KMS-11 (cell line): ENCODE measurements around the gene ANK3.

ENCODE experiments used
- H2AFZ ChIP-seq: fragments of 200-600 bp; sonication (generic); 2 replicates; pipeline ENCODE4 v1.6.1; 2016; ENCODE audit warnings: antibody characterized with exemption, mixed run types, low read depth
- H3K27ac ChIP-seq: fragments of 200-600 bp; sonication (generic); 2 replicates; pipeline ENCODE4 v1.6.1; 2016; ENCODE audit warnings: mild to moderate bottlenecking, mixed run types
- H3K27me3 ChIP-seq: fragments of 200-600 bp; sonication (generic); 2 replicates; pipeline ENCODE4 v1.6.1; 2017; ENCODE audit warnings: mild to moderate bottlenecking, low read depth, mixed run types, moderate library complexity; ENCODE audit not compliant: insufficient read depth
- H3K36me3 ChIP-seq: fragments of 200-600 bp; sonication (generic); 2 replicates; pipeline ENCODE4 v1.6.1; 2017; ENCODE audit warnings: mild to moderate bottlenecking, mixed run types; ENCODE audit not compliant: insufficient read depth
- H3K4me1 ChIP-seq: fragments of 200-600 bp; sonication (generic); 2 replicates; pipeline ENCODE4 v1.6.1; 2016; ENCODE audit warnings: mild to moderate bottlenecking, low read depth, mixed run types; ENCODE audit not compliant: poor library complexity, severe bottlenecking
- H3K4me2 ChIP-seq: fragments of 200-600 bp; sonication (generic); 2 replicates; pipeline ENCODE4 v1.7.0; 2016; ENCODE audit warnings: mild to moderate bottlenecking, mixed run types
- H3K4me3 ChIP-seq: fragments of 200-600 bp; sonication (generic); IDR thresholded peaks from 2 replicates; pipeline ENCODE4 v1.6.1; 2017; ENCODE audit warnings: low read depth, low read length, mixed read lengths; ENCODE audit not compliant: insufficient read depth
- H3K79me2 ChIP-seq: fragments of 200-600 bp; sonication (generic); 2 replicates; pipeline ENCODE4 v1.6.1; 2016; ENCODE audit warnings: low read depth, mixed run types; ENCODE audit not compliant: insufficient read depth
- H3K9ac ChIP-seq: fragments of 200-600 bp; sonication (generic); 2 replicates; pipeline ENCODE4 v1.6.1; 2016; ENCODE audit warnings: mild to moderate bottlenecking, mixed run types
- H4K20me1 ChIP-seq: fragments of 200-600 bp; sonication (generic); 2 replicates; pipeline ENCODE4 v1.6.1; 2016; ENCODE audit warnings: mild to moderate bottlenecking, mixed run types; ENCODE audit not compliant: insufficient read depth
- TF ChIP-seq, protein P1 (sequence below): fragments of 200-600 bp; sonication (generic); conservative IDR thresholded peaks from 2 replicates; pipeline ENCODE4 v1.6.1; 2017; ENCODE audit warnings: low read depth, mild to moderate bottlenecking, antibody characterized with exemption, low read length, moderate library complexity, mixed read lengths

ANK3 gene

DNA sequence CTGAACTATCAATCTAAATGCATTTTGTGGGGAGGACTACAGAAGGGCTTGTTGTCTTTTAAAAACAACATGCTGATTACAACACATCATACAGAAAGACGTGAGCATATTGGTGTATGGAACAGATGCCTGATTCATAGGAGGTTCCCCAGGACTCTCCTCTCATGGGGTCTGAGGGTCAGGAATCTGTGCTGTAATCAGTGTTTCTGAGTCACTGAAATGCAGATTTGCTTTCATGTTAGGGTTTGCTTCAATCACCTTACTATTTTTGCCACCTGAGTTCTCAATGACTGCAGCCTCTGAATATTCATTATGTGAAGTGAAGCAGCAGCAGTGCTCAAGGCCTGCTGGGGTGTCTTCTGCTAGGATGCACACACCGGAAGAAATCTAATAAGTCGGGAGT lies 550 bp upstream of the ANK3 start:
- Histone ChIP-seq H4K20me1 (peaks cover 71% of the 10 kb centered on the region), H3K4me2 (no peak overlapping the region), H3K4me1 (peaks cover 3% of the 10 kb centered on the region), H3K9ac (no peak overlapping the region), H3K4me3 (no peak overlapping the region), H3K27ac (no peak overlapping the region), H3K36me3 (0 out of 2 replicates have a peak, but pooled peaks cover 5% of the 10 kb centered on the region), H3K79me2 (peaks cover 97% of the 10 kb centered on the region), H3K27me3 (no peaks in the 10 kb centered on the region), H2AFZ (no peak overlapping the region)
- TF ChIP-seq, protein P1, sequence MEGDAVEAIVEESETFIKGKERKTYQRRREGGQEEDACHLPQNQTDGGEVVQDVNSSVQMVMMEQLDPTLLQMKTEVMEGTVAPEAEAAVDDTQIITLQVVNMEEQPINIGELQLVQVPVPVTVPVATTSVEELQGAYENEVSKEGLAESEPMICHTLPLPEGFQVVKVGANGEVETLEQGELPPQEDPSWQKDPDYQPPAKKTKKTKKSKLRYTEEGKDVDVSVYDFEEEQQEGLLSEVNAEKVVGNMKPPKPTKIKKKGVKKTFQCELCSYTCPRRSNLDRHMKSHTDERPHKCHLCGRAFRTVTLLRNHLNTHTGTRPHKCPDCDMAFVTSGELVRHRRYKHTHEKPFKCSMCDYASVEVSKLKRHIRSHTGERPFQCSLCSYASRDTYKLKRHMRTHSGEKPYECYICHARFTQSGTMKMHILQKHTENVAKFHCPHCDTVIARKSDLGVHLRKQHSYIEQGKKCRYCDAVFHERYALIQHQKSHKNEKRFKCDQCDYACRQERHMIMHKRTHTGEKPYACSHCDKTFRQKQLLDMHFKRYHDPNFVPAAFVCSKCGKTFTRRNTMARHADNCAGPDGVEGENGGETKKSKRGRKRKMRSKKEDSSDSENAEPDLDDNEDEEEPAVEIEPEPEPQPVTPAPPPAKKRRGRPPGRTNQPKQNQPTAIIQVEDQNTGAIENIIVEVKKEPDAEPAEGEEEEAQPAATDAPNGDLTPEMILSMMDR: no peak

DNA sequence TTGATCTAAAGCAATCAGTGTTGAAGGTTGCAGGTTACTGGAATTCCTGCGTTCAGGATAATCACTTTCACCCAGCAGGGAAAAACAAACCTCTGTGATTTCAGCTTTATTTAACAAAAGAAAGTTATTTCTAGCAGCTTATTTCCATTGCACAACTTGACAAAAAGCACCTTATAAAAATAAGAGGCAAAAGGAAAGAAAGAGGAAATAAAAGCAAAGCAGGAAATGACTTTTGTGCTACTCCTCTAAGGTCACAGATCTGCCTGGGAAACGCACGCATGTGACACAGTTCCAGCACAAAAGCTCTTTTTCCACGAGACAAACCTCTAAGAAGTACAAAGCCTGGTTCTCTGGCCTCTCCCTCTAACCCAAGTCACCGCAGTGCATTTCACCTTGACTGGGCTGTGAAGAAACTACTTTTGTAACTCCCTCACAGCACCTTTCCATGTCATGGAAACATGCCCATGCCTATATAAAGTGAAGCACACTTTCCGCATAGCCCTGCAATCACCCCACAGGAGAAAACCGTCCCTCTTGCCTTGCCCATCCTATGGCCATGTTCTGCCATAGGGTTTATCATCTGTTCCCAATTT lies 870 bp downstream of the ANK3 start:
- Histone ChIP-seq H3K27me3 (no peaks in the 10 kb centered on the region), H3K4me1 (peaks cover 10% of the 10 kb centered on the region), H2AFZ (no peak overlapping the region), H3K4me2 (no peak overlapping the region), H4K20me1 (peaks cover 65% of the 10 kb centered on the region), H3K9ac (no peak overlapping the region), H3K79me2 (peaks cover 98% of the 10 kb centered on the region), H3K4me3 (no peak overlapping the region), H3K36me3 (0 out of 2 replicates have a peak, but pooled peaks cover 5% of the 10 kb centered on the region), H3K27ac (no peak overlapping the region)
- TF ChIP-seq, protein P1: no peak

DNA sequence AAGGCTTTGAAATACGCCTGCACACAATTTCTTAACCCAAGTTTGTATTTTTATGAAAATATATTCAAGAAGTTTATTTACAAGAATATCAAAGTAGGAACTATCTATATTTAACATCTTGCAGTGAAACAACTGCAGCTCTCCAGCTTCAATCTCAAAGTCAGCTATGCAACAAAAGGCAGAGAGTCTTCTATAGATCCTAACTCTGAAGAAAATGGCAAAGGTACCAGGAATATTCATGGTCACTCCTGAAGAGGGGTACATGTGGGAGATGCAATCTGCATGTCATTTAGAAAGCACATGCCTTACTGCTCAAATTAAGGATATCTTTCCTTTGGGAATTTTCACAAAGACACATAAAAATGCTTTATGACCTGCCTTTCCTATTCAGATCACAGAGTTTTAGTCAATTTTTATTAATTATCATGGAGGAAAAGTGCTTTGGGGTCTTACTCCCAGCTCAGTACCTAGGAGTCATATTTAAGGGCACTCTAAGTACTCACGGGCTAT lies 1.5 kb downstream of the ANK3 start:
- Histone ChIP-seq H2AFZ (no peak overlapping the region), H3K27ac (no peak overlapping the region), H3K9ac (no peak overlapping the region), H3K36me3 (0 out of 2 replicates have a peak, but pooled peaks cover 5% of the 10 kb centered on the region), H3K4me2 (no peak overlapping the region), H3K79me2 (peaks cover 98% of the 10 kb centered on the region), H3K4me1 (peaks cover 16% of the 10 kb centered on the region), H3K4me3 (no peak overlapping the region), H3K27me3 (no peaks in the 10 kb centered on the region), H4K20me1 (peaks cover 71% of the 10 kb centered on the region)
- TF ChIP-seq, protein P1: no peak

DNA sequence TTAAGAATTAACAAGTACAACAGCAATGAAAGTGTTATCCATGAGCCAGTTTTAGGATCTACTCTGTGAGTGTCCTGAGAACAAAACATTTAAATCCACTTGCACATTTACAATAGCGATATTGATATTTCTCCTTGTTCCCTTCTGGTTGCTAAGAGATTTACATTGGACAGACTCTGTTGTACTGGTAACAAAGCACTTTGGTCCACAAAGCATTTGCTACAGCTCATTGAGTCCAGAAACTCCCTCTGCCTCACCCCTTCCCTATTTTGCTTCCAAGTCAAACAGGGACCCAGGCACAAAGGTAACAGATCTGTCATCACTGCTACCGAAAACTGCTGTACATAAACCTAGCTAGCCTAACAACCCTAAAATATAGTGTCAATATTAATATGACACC lies 2.1 kb downstream of the ANK3 start:
- H4K20me1 ChIP-seq: peaks cover 70% of the 10 kb centered on the region
- H3K36me3 ChIP-seq: 0 out of 2 replicates have a peak, but pooled peaks cover 5% of the 10 kb centered on the region
- no peak overlapping the region for H2AFZ ChIP-seq
- H3K9ac ChIP-seq: no peak overlapping the region
- no peaks in the 10 kb centered on the region for H3K27me3 ChIP-seq
- peaks cover 21% of the 10 kb centered on the region for H3K4me1 ChIP-seq
- H3K4me2 ChIP-seq: no peak overlapping the region
- peaks cover 96% of the 10 kb centered on the region for H3K79me2 ChIP-seq
- no peak overlapping the region for H3K27ac ChIP-seq
- TF ChIP-seq, protein P1: no peak
- H3K4me3 ChIP-seq: no peak overlapping the region
